Measurements from ENCODE around the gene ALS2. TPM values are rescaled to one million over a fixed set of nuclear protein-coding genes. Genes with fewer than 3 reads are reported as not detected.

The ALS2 gene
- total and polyA plus RNA-seq, 11 donors, result 12.3 to 45.1 (median 34.7) TPM

- WGBS, 4 donors, result 37 to 60% (median 43%) methylated on average over 8 to 9 of the region's 9 CpGs
- no peaks in the 10 kb centered on the region for H3K27me3 ChIP-seq
- no peaks in the 10 kb centered on the region for H3K4me1 ChIP-seq
- H3K27ac ChIP-seq, result no peak overlapping the region
- intact Hi-C loops (cut with DNase I), result no loop called here
- no peak for TF ChIP-seq POLR2A (IDR thresholded peaks at IDR 0.05)
- TF ChIP-seq, protein P1, sequence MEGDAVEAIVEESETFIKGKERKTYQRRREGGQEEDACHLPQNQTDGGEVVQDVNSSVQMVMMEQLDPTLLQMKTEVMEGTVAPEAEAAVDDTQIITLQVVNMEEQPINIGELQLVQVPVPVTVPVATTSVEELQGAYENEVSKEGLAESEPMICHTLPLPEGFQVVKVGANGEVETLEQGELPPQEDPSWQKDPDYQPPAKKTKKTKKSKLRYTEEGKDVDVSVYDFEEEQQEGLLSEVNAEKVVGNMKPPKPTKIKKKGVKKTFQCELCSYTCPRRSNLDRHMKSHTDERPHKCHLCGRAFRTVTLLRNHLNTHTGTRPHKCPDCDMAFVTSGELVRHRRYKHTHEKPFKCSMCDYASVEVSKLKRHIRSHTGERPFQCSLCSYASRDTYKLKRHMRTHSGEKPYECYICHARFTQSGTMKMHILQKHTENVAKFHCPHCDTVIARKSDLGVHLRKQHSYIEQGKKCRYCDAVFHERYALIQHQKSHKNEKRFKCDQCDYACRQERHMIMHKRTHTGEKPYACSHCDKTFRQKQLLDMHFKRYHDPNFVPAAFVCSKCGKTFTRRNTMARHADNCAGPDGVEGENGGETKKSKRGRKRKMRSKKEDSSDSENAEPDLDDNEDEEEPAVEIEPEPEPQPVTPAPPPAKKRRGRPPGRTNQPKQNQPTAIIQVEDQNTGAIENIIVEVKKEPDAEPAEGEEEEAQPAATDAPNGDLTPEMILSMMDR (IDR thresholded peaks at IDR 0.05), result peak in 7 of 12 donors; percentile 16 to 31 (median 25)
- no peaks in the 10 kb centered on the region for H3K9me3 ChIP-seq
- ATAC-seq (no peak), DNase-seq (no peak)
- H3K36me3 ChIP-seq, result no peaks in the 10 kb centered on the region
- no peak overlapping the region for H3K4me3 ChIP-seq
Observed at GRCh38 chr2:201680743-201681142, 100.0 kb downstream of the ALS2 start.

GRCh38 chr2:201678401-201678800 is 102.3 kb downstream of the ALS2 start:
- Histone ChIP-seq H3K27me3 (no peaks in the 10 kb centered on the region), H3K27ac (no peak overlapping the region), H3K36me3 (no peaks in the 10 kb centered on the region), H3K4me1 (no peaks in the 10 kb centered on the region), H3K4me3 (no peak overlapping the region), H3K9me3 (no peaks in the 10 kb centered on the region)
- TF ChIP-seq, protein P1 (IDR thresholded peaks at IDR 0.05), result no peak
- TF ChIP-seq POLR2A (IDR thresholded peaks at IDR 0.05), result no peak
- intact Hi-C loops (cut with DNase I), result no loop called here
- 57 to 66% (median 64%) methylated on average over 6 of the region's 6 CpGs for WGBS, 4 donors
- no peak for ATAC-seq
- DNase-seq, result no peak

DNA sequence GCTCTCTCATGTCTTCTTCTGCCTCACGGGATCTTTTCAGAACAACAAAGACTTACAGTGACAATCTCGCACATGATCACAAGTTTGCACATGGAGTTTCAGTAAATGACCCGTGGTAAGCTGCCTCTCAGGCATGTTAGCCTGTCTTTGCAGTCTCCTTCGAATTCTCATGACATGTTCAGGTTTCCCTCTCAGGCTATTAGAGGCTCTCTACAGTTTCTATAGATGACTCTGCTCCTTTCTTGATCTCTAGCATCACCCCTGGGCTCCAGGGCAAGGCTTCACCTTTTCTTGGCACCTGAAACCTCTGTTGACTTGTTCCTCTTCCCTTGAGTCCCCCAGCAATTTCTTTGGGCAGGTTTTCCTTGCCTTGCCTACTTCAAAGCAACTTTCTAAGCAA is 105.3 kb downstream of the ALS2 start:
- intact Hi-C loops (cut with DNase I), result no loop called here
- no peak overlapping the region for H3K27ac ChIP-seq
- no peaks in the 10 kb centered on the region for H3K4me1 ChIP-seq
- ATAC-seq (no peak), DNase-seq (no peak)
- H3K4me3 ChIP-seq, result no peak overlapping the region
- H3K27me3 ChIP-seq, result no peaks in the 10 kb centered on the region
- peaks cover 0 to 4% (median 0%) of the 10 kb centered on the region in 12 donors for H3K9me3 ChIP-seq
- TF ChIP-seq, protein P1 (IDR thresholded peaks at IDR 0.05), result no peak
- no peak for TF ChIP-seq POLR2A (IDR thresholded peaks at IDR 0.05)
- WGBS, 4 donors, result 65 to 91% (median 83%) methylated on average over 4 of the region's 4 CpGs
- H3K36me3 ChIP-seq, result no peaks in the 10 kb centered on the region

DNA sequence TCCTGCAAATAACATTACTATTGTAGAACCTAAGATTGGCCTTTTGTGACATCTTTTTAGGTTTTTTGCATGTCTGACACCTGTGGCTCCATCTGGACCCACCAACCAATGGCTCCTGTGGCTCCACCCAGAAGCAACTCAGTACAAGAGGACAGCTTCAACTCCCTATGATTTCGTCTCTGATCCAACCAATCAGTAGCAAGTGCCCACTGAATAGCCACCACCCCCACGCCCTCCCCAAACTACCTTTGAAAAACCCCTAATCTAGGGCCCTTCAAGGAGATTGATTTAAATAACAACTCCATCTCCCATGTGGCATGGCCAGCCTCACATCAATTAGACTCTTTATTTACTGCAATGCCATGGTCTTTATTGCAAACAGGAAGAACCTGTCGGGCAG is 105.9 kb downstream of the ALS2 start:
- Histone ChIP-seq H3K27ac (no peak overlapping the region), H3K4me1 (no peaks in the 10 kb centered on the region), H3K36me3 (no peaks in the 10 kb centered on the region), H3K9me3 (peaks cover 0 to 4% (median 0%) of the 10 kb centered on the region in 12 donors), H3K27me3 (no peaks in the 10 kb centered on the region), H3K4me3 (no peak overlapping the region)
- intact Hi-C loops (cut with DNase I), result no loop called here
- 85 to 97% (median 91%) methylated on average over 3 of the region's 3 CpGs for WGBS, 4 donors
- no peak for DNase-seq
- no peak for TF ChIP-seq POLR2A (IDR thresholded peaks at IDR 0.05)
- TF ChIP-seq, protein P1 (IDR thresholded peaks at IDR 0.05), result no peak
- no peak for ATAC-seq
